GM23338 (cell line): ENCODE measurements around the gene MAP4K4.

ENCODE experiments used
- CREB1 ChIP-seq: fragments of 250-450 bp; sonication (Bioruptor Pico); IDR thresholded peaks from 2 replicates; pipeline ENCODE4 v1.5.0; 2020; ENCODE audit warnings: low read depth, mild to moderate bottlenecking, moderate library complexity
- EZH2 ChIP-seq: fragments of 200-600 bp; sonication (generic); IDR thresholded peaks from one replicate; pipeline ENCODE4 v1.8.0; 2017; ENCODE audit warnings: antibody characterized with exemption, mild to moderate bottlenecking, low read depth; ENCODE audit not compliant: unreplicated experiment
- EZH2phosphoT487 ChIP-seq: fragments of 200-600 bp; sonication (generic); IDR thresholded peaks from one replicate; pipeline ENCODE4 v1.8.1; 2018; ENCODE audit warnings: antibody characterized with exemption; ENCODE audit not compliant: unreplicated experiment
- JUNB ChIP-seq: IDR thresholded peaks from one replicate; pipeline ENCODE4 v1.6.1; 2016; ENCODE audit warnings: antibody characterized with exemption; ENCODE audit not compliant: unreplicated experiment
- POLR2AphosphoS5 ChIP-seq: IDR thresholded peaks from 2 replicates; pipeline ENCODE4 v1.6.1; 2016; ENCODE audit warnings: antibody characterized with exemption, low read depth
- REST ChIP-seq: IDR thresholded peaks from one replicate; pipeline ENCODE4 v1.6.1; 2018; ENCODE audit warnings: antibody characterized with exemption; ENCODE audit not compliant: unreplicated experiment
- ZNF114 ChIP-seq: fragments of 250-450 bp; sonication (Bioruptor Pico); IDR thresholded peaks from 2 replicates; pipeline ENCODE4 v1.5.0; 2020; ENCODE audit warnings: mild to moderate bottlenecking, moderate library complexity
- ZNF331 ChIP-seq: fragments of 250-450 bp; sonication (Bioruptor Pico); IDR thresholded peaks from 2 replicates; pipeline ENCODE4 v1.5.0; 2020; ENCODE audit warnings: low read depth, mild to moderate bottlenecking, moderate library complexity
- TF ChIP-seq, protein P1 (sequence below), 2 experiments: fragments of 200-600 bp in 1 of 2; sonication (generic) in 1 of 2; conservative IDR thresholded peaks; 2 replicates each; pipeline versions ENCODE4 v1.5.1 to v1.6.1; 2016 to 2017; ENCODE audit warnings: antibody characterized with exemption in 2 of 2, low read depth in 2 of 2, mild to moderate bottlenecking in 2 of 2, moderate library complexity in 1 of 2

GRCh38 chr2:101775636-101776035, 78.1 kb downstream of the MAP4K4 start:
- TF ChIP-seq, protein P1, sequence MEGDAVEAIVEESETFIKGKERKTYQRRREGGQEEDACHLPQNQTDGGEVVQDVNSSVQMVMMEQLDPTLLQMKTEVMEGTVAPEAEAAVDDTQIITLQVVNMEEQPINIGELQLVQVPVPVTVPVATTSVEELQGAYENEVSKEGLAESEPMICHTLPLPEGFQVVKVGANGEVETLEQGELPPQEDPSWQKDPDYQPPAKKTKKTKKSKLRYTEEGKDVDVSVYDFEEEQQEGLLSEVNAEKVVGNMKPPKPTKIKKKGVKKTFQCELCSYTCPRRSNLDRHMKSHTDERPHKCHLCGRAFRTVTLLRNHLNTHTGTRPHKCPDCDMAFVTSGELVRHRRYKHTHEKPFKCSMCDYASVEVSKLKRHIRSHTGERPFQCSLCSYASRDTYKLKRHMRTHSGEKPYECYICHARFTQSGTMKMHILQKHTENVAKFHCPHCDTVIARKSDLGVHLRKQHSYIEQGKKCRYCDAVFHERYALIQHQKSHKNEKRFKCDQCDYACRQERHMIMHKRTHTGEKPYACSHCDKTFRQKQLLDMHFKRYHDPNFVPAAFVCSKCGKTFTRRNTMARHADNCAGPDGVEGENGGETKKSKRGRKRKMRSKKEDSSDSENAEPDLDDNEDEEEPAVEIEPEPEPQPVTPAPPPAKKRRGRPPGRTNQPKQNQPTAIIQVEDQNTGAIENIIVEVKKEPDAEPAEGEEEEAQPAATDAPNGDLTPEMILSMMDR (conservative IDR thresholded peaks at IDR 0.05; ENCODE audit: low read depth in 2 of 2): no peak
- TF ChIP-seq POLR2AphosphoS5 (no peak), REST (no peak), EZH2phosphoT487 (no peak), EZH2 (no peak), ZNF331 (CRISPR knock-in tag) (no peak), ZNF114 (CRISPR knock-in tag) (no peak), JUNB (no peak), CREB1 (CRISPR knock-in tag) (no peak)
